ENCODE measurements around the gene EPM2A.

Gene EPM2A

GRCh38 chr6:145627451-145627850 lies 107.9 kb downstream of the EPM2A start:
- Histone ChIP-seq H3K4me3 (ENCODE audit: low read depth in 1 of 5, low read length in 5 of 5) (no peak overlapping the region), H3K4me1 (ENCODE audit: control insufficient read depth in 5 of 5, insufficient read depth in 5 of 5, low read length in 5 of 5) (peaks cover 0 to 17% (median 4%) of the 10 kb centered on the region in 5 donors), H3K9ac (ENCODE audit: low read length in 5 of 5) (no peak overlapping the region), H3K36me3 (ENCODE audit: control insufficient read depth in 5 of 5, insufficient read depth in 5 of 5, low read length in 5 of 5) (peaks cover 0 to 16% (median 9%) of the 10 kb centered on the region in 5 donors), H3K27ac (ENCODE audit: low read depth, low read length) (no peak overlapping the region), H3K27me3 (ENCODE audit: control insufficient read depth in 5 of 5, insufficient read depth in 4 of 5, low read length in 5 of 5) (no peaks in the 10 kb centered on the region), H3K9me3 (ENCODE audit: control insufficient read depth in 5 of 5, low read length in 5 of 5) (no peaks in the 10 kb centered on the region)

- Histone ChIP-seq H3K4me3 (ENCODE audit: low read depth in 1 of 5, low read length in 5 of 5) (no peak overlapping the region), H3K4me1 (ENCODE audit: control insufficient read depth in 5 of 5, insufficient read depth in 5 of 5, low read length in 5 of 5) (peaks cover 0 to 12% (median 0%) of the 10 kb centered on the region in 5 donors), H3K27me3 (ENCODE audit: control insufficient read depth in 5 of 5, insufficient read depth in 4 of 5, low read length in 5 of 5) (no peaks in the 10 kb centered on the region), H3K9me3 (ENCODE audit: control insufficient read depth in 5 of 5, low read length in 5 of 5) (no peaks in the 10 kb centered on the region), H3K9ac (ENCODE audit: low read length in 5 of 5) (no peak overlapping the region), H3K36me3 (ENCODE audit: control insufficient read depth in 5 of 5, insufficient read depth in 5 of 5, low read length in 5 of 5) (peaks cover 0 to 16% (median 9%) of the 10 kb centered on the region in 5 donors), H3K27ac (ENCODE audit: low read depth, low read length) (no peak overlapping the region)
Observed at GRCh38 chr6:145626857-145627256, 108.5 kb downstream of the EPM2A start.

- peaks cover 0 to 12% (median 0%) of the 10 kb centered on the region in 5 donors for H3K4me1 ChIP-seq (ENCODE audit: control insufficient read depth in 5 of 5, insufficient read depth in 5 of 5, low read length in 5 of 5)
- peaks cover 0 to 3% (median 0%) of the 10 kb centered on the region in 5 donors for H3K9me3 ChIP-seq (ENCODE audit: control insufficient read depth in 5 of 5, low read length in 5 of 5)
- no peaks in the 10 kb centered on the region for H3K27me3 ChIP-seq (ENCODE audit: control insufficient read depth in 5 of 5, insufficient read depth in 4 of 5, low read length in 5 of 5)
- no peak overlapping the region for H3K27ac ChIP-seq (ENCODE audit: low read depth, low read length)
- no peak overlapping the region for H3K4me3 ChIP-seq (ENCODE audit: low read depth in 1 of 5, low read length in 5 of 5)
- peaks cover 0 to 8% (median 4%) of the 10 kb centered on the region in 5 donors for H3K36me3 ChIP-seq (ENCODE audit: control insufficient read depth in 5 of 5, insufficient read depth in 5 of 5, low read length in 5 of 5)
- H3K9ac ChIP-seq (ENCODE audit: low read length in 5 of 5) = no peak overlapping the region
Observed at GRCh38 chr6:145623231-145623630, 112.1 kb downstream of the EPM2A start.

GRCh38 chr6:145621776-145622175 lies 113.5 kb downstream of the EPM2A start:
- H3K36me3 ChIP-seq (ENCODE audit: control insufficient read depth in 5 of 5, insufficient read depth in 5 of 5, low read length in 5 of 5) = peaks cover 0 to 2% (median 0%) of the 10 kb centered on the region in 5 donors
- no peak overlapping the region for H3K4me3 ChIP-seq (ENCODE audit: low read depth in 1 of 5, low read length in 5 of 5)
- no peak overlapping the region for H3K9ac ChIP-seq (ENCODE audit: low read length in 5 of 5)
- H3K27me3 ChIP-seq (ENCODE audit: control insufficient read depth in 5 of 5, insufficient read depth in 4 of 5, low read length in 5 of 5) = no peaks in the 10 kb centered on the region
- H3K9me3 ChIP-seq (ENCODE audit: control insufficient read depth in 5 of 5, low read length in 5 of 5) = peaks cover 0 to 7% (median 0%) of the 10 kb centered on the region in 5 donors
- peaks cover 0 to 7% (median 0%) of the 10 kb centered on the region in 5 donors for H3K4me1 ChIP-seq (ENCODE audit: control insufficient read depth in 5 of 5, insufficient read depth in 5 of 5, low read length in 5 of 5)
- no peak overlapping the region for H3K27ac ChIP-seq (ENCODE audit: low read depth, low read length)

GRCh38 chr6:145620088-145620487 lies 115.2 kb downstream of the EPM2A start:
- Histone ChIP-seq H3K9ac (ENCODE audit: low read length in 5 of 5) (no peak overlapping the region), H3K4me1 (ENCODE audit: control insufficient read depth in 5 of 5, insufficient read depth in 5 of 5, low read length in 5 of 5) (peaks cover 0 to 2% (median 0%) of the 10 kb centered on the region in 5 donors), H3K36me3 (ENCODE audit: control insufficient read depth in 5 of 5, insufficient read depth in 5 of 5, low read length in 5 of 5) (no peaks in the 10 kb centered on the region), H3K4me3 (ENCODE audit: low read depth in 1 of 5, low read length in 5 of 5) (no peak overlapping the region), H3K27me3 (ENCODE audit: control insufficient read depth in 5 of 5, insufficient read depth in 4 of 5, low read length in 5 of 5) (no peaks in the 10 kb centered on the region), H3K27ac (ENCODE audit: low read depth, low read length) (no peak overlapping the region), H3K9me3 (ENCODE audit: control insufficient read depth in 5 of 5, low read length in 5 of 5) (peaks cover 0 to 7% (median 0%) of the 10 kb centered on the region in 5 donors)

- Histone ChIP-seq H3K36me3 (ENCODE audit: control insufficient read depth in 5 of 5, insufficient read depth in 5 of 5, low read length in 5 of 5) (no peaks in the 10 kb centered on the region), H3K9ac (ENCODE audit: low read length in 5 of 5) (no peak overlapping the region), H3K9me3 (ENCODE audit: control insufficient read depth in 5 of 5, low read length in 5 of 5) (no peaks in the 10 kb centered on the region), H3K4me1 (ENCODE audit: control insufficient read depth in 5 of 5, insufficient read depth in 5 of 5, low read length in 5 of 5) (peaks cover 0 to 13% (median 0%) of the 10 kb centered on the region in 5 donors), H3K27ac (ENCODE audit: low read depth, low read length) (no peak overlapping the region), H3K27me3 (ENCODE audit: control insufficient read depth in 5 of 5, insufficient read depth in 4 of 5, low read length in 5 of 5) (no peaks in the 10 kb centered on the region), H3K4me3 (ENCODE audit: low read depth in 1 of 5, low read length in 5 of 5) (no peak overlapping the region)
Observed at GRCh38 chr6:145609521-145609920, 125.8 kb downstream of the EPM2A start.

GRCh38 chr6:145608850-145609249 lies 126.5 kb downstream of the EPM2A start:
- Histone ChIP-seq H3K4me3 (ENCODE audit: low read depth in 1 of 5, low read length in 5 of 5) (no peak overlapping the region), H3K27me3 (ENCODE audit: control insufficient read depth in 5 of 5, insufficient read depth in 4 of 5, low read length in 5 of 5) (no peaks in the 10 kb centered on the region), H3K4me1 (ENCODE audit: control insufficient read depth in 5 of 5, insufficient read depth in 5 of 5, low read length in 5 of 5) (peaks cover 0 to 13% (median 0%) of the 10 kb centered on the region in 5 donors), H3K36me3 (ENCODE audit: control insufficient read depth in 5 of 5, insufficient read depth in 5 of 5, low read length in 5 of 5) (no peaks in the 10 kb centered on the region), H3K27ac (ENCODE audit: low read depth, low read length) (peak overlapping the region; percentile 8), H3K9ac (ENCODE audit: low read length in 5 of 5) (no peak overlapping the region), H3K9me3 (ENCODE audit: control insufficient read depth in 5 of 5, low read length in 5 of 5) (no peaks in the 10 kb centered on the region)

GRCh38 chr6:145603991-145604390 lies 131.3 kb downstream of the EPM2A start:
- peaks cover 0 to 13% (median 4%) of the 10 kb centered on the region in 5 donors for H3K4me1 ChIP-seq (ENCODE audit: control insufficient read depth in 5 of 5, insufficient read depth in 5 of 5, low read length in 5 of 5)
- no peaks in the 10 kb centered on the region for H3K36me3 ChIP-seq (ENCODE audit: control insufficient read depth in 5 of 5, insufficient read depth in 5 of 5, low read length in 5 of 5)
- peaks cover 0 to 1% (median 0%) of the 10 kb centered on the region in 5 donors for H3K9me3 ChIP-seq (ENCODE audit: control insufficient read depth in 5 of 5, low read length in 5 of 5)
- H3K9ac ChIP-seq (ENCODE audit: low read length in 5 of 5) = no peak overlapping the region
- no peak overlapping the region for H3K4me3 ChIP-seq (ENCODE audit: low read depth in 1 of 5, low read length in 5 of 5)
- no peak overlapping the region for H3K27ac ChIP-seq (ENCODE audit: low read depth, low read length)
- no peaks in the 10 kb centered on the region for H3K27me3 ChIP-seq (ENCODE audit: control insufficient read depth in 5 of 5, insufficient read depth in 4 of 5, low read length in 5 of 5)

GRCh38 chr6:145603424-145603833 lies 131.9 kb downstream of the EPM2A start:
- Histone ChIP-seq H3K9me3 (ENCODE audit: control insufficient read depth in 5 of 5, low read length in 5 of 5) (peaks cover 0 to 4% (median 0%) of the 10 kb centered on the region in 5 donors), H3K27me3 (ENCODE audit: control insufficient read depth in 5 of 5, insufficient read depth in 4 of 5, low read length in 5 of 5) (no peaks in the 10 kb centered on the region), H3K36me3 (ENCODE audit: control insufficient read depth in 5 of 5, insufficient read depth in 5 of 5, low read length in 5 of 5) (no peaks in the 10 kb centered on the region), H3K4me1 (ENCODE audit: control insufficient read depth in 5 of 5, insufficient read depth in 5 of 5, low read length in 5 of 5) (peaks cover 0 to 13% (median 4%) of the 10 kb centered on the region in 5 donors), H3K9ac (ENCODE audit: low read length in 5 of 5) (no peak overlapping the region), H3K27ac (ENCODE audit: low read depth, low read length) (no peak overlapping the region), H3K4me3 (ENCODE audit: low read depth in 1 of 5, low read length in 5 of 5) (no peak overlapping the region)

- Histone ChIP-seq H3K9ac (ENCODE audit: low read length in 5 of 5) (no peak overlapping the region), H3K4me1 (ENCODE audit: control insufficient read depth in 5 of 5, insufficient read depth in 5 of 5, low read length in 5 of 5) (peaks cover 0 to 13% (median 4%) of the 10 kb centered on the region in 5 donors), H3K9me3 (ENCODE audit: control insufficient read depth in 5 of 5, low read length in 5 of 5) (peaks cover 0 to 4% (median 0%) of the 10 kb centered on the region in 5 donors), H3K36me3 (ENCODE audit: control insufficient read depth in 5 of 5, insufficient read depth in 5 of 5, low read length in 5 of 5) (no peaks in the 10 kb centered on the region), H3K27ac (ENCODE audit: low read depth, low read length) (peak overlapping the region; percentile 45), H3K4me3 (ENCODE audit: low read depth in 1 of 5, low read length in 5 of 5) (no peak overlapping the region), H3K27me3 (ENCODE audit: control insufficient read depth in 5 of 5, insufficient read depth in 4 of 5, low read length in 5 of 5) (no peaks in the 10 kb centered on the region)
Observed at GRCh38 chr6:145602726-145603326, 132.5 kb downstream of the EPM2A start.

Measured in subcutaneous abdominal adipose tissue (tissue), 5 donors.